Osteocyte (in vitro differentiated cells): ENCODE results near the gene TNFSF8. TPM values are rescaled to one million over a fixed set of nuclear protein-coding genes. Genes with fewer than 3 reads are reported as not detected.

Experiments used
- DNase-seq: peaks from one replicate; pipeline ENCODE4 v3.0.0; 2021; ENCODE audit warnings: mixed read lengths; ENCODE audit not compliant: unreplicated experiment; ENCODE audit errors: extremely low spot score
- H3K27ac Mint-ChIP-seq: one replicate; pipeline ENCODE4 v1.8.0; 2021; ENCODE audit warnings: mild to moderate bottlenecking, mixed read lengths; ENCODE audit not compliant: unreplicated experiment
- H3K27me3 Mint-ChIP-seq: one replicate; pipeline ENCODE4 v1.8.0; 2021; ENCODE audit warnings: mixed read lengths; ENCODE audit not compliant: unreplicated experiment
- H3K36me3 Mint-ChIP-seq: one replicate; pipeline ENCODE4 v1.8.0; 2021; ENCODE audit warnings: mixed read lengths; ENCODE audit not compliant: unreplicated experiment
- H3K4me1 Mint-ChIP-seq: one replicate; pipeline ENCODE4 v1.8.0; 2021; ENCODE audit warnings: mixed read lengths; ENCODE audit not compliant: unreplicated experiment
- H3K4me3 Mint-ChIP-seq: one replicate; pipeline ENCODE4 v1.8.0; 2021; ENCODE audit warnings: mild to moderate bottlenecking, moderate library complexity, mixed read lengths; ENCODE audit not compliant: unreplicated experiment
- H3K9me3 Mint-ChIP-seq: one replicate; pipeline ENCODE4 v1.8.0; 2021; ENCODE audit warnings: mixed read lengths; ENCODE audit not compliant: unreplicated experiment
- CTCF ChIP-seq: fragments of 200-600 bp; sonication (generic); IDR thresholded peaks from 2 replicates; pipeline ENCODE4 v1.5.0; 2021; ENCODE audit warnings: antibody characterized with exemption, mild to moderate bottlenecking, moderate library complexity
- total RNA-seq: library from RNA; stranded (reverse); gene quantifications from 2 replicates; pipeline ENCODE4 v1.2.1, GENCODE V29; 2021

Gene TNFSF8
- total RNA-seq, 1 donor from 2014 or later: not detected

GRCh38 chr9:114893221-114894010 lies 37.0 kb downstream of the TNFSF8 start:
- Mint-ChIP-seq H3K36me3 (no peaks in the 10 kb centered on the region), H3K27me3 (no peaks in the 10 kb centered on the region), H3K9me3 (peaks cover 7% of the 10 kb centered on the region), H3K4me1 (peaks cover 45% of the 10 kb centered on the region), H3K4me3 (no peak overlapping the region), H3K27ac (no peak overlapping the region)
- DNase-seq: no peak
- TF ChIP-seq CTCF: no peak

GRCh38 chr9:114889802-114890224 lies 40.6 kb downstream of the TNFSF8 start:
- peaks cover 32% of the 10 kb centered on the region for H3K4me1 Mint-ChIP-seq
- peaks cover 18% of the 10 kb centered on the region for H3K9me3 Mint-ChIP-seq
- H3K27ac Mint-ChIP-seq: peak overlapping the region; percentile 77
- no peaks in the 10 kb centered on the region for H3K36me3 Mint-ChIP-seq
- TF ChIP-seq CTCF: no peak
- no peaks in the 10 kb centered on the region for H3K27me3 Mint-ChIP-seq
- H3K4me3 Mint-ChIP-seq: no peak overlapping the region
- no peak for DNase-seq

GRCh38 chr9:114888607-114889006 lies 41.8 kb downstream of the TNFSF8 start:
- H3K4me1 Mint-ChIP-seq: peaks cover 22% of the 10 kb centered on the region
- H3K36me3 Mint-ChIP-seq: peaks cover 3% of the 10 kb centered on the region
- no peak for DNase-seq
- no peaks in the 10 kb centered on the region for H3K27me3 Mint-ChIP-seq
- TF ChIP-seq CTCF: no peak
- no peak overlapping the region for H3K4me3 Mint-ChIP-seq
- peaks cover 23% of the 10 kb centered on the region for H3K9me3 Mint-ChIP-seq
- no peak overlapping the region for H3K27ac Mint-ChIP-seq

GRCh38 chr9:114887963-114888362 lies 42.4 kb downstream of the TNFSF8 start:
- H3K27me3 Mint-ChIP-seq: no peaks in the 10 kb centered on the region
- H3K36me3 Mint-ChIP-seq: peaks cover 3% of the 10 kb centered on the region
- H3K27ac Mint-ChIP-seq: no peak overlapping the region
- no peak overlapping the region for H3K4me3 Mint-ChIP-seq
- no peak for TF ChIP-seq CTCF
- H3K9me3 Mint-ChIP-seq: peaks cover 23% of the 10 kb centered on the region
- no peak for DNase-seq
- peaks cover 19% of the 10 kb centered on the region for H3K4me1 Mint-ChIP-seq

GRCh38 chr9:114884787-114885452 lies 45.5 kb downstream of the TNFSF8 start:
- no peak for DNase-seq
- peaks cover 16% of the 10 kb centered on the region for H3K9me3 Mint-ChIP-seq
- no peak for TF ChIP-seq CTCF
- no peak overlapping the region for H3K27ac Mint-ChIP-seq
- no peaks in the 10 kb centered on the region for H3K27me3 Mint-ChIP-seq
- no peak overlapping the region for H3K4me3 Mint-ChIP-seq
- peaks cover 10% of the 10 kb centered on the region for H3K4me1 Mint-ChIP-seq
- H3K36me3 Mint-ChIP-seq: peaks cover 3% of the 10 kb centered on the region
